H1 (cell line): Measurements from ENCODE around the gene MLPH.

Experiments
- CTCF ChIP-seq, 3 experiments: IDR thresholded peaks; 1 replicate in 2 of 3; 2 replicates in 1 of 3; pipeline versions ENCODE4 v1.5.1 to v1.6.1; 2011; ENCODE audit warnings: low read length in 3 of 3, mild to moderate bottlenecking in 3 of 3, inconsistent platforms in 2 of 3, low read depth in 1 of 3, moderate library complexity in 1 of 3; ENCODE audit not compliant: insufficient read depth in 1 of 3; ENCODE audit errors: control extremely low read depth in 1 of 3
- EZH2 ChIP-seq: fragments of 200-600 bp; sonication (generic); IDR thresholded peaks from 2 replicates; pipeline ENCODE4 v1.7.1; 2012; ENCODE audit warnings: low read depth, mild to moderate bottlenecking, moderate library complexity, low read length, inconsistent platforms; ENCODE audit not compliant: severe bottlenecking
- MAX ChIP-seq: IDR thresholded peaks from 2 replicates; pipeline ENCODE4 v1.6.1; 2012; ENCODE audit warnings: inconsistent platforms
- POLR2A ChIP-seq, 2 experiments: IDR thresholded peaks; 1 replicate in 1 of 2; 2 replicates in 1 of 2; pipeline ENCODE4 v1.6.1; 2011; ENCODE audit warnings: low read depth in 2 of 2, low read length in 2 of 2, mild to moderate bottlenecking in 2 of 2; ENCODE audit errors: control extremely low read depth in 1 of 2
- POLR2AphosphoS5 ChIP-seq: IDR thresholded peaks from 2 replicates; pipeline ENCODE4 v1.6.1; 2011; ENCODE audit warnings: low read depth, low read length
- SIN3A ChIP-seq, 2 experiments: IDR thresholded peaks in 1 of 2; conservative IDR thresholded peaks in 1 of 2; 2 replicates each; pipeline ENCODE4 v1.6.1; 2011 to 2012; ENCODE audit warnings: low read length in 2 of 2, improper control_type of control experiment in 1 of 2, low read depth in 1 of 2, mild to moderate bottlenecking in 1 of 2
- TAF7 ChIP-seq: optimal IDR thresholded peaks from 2 replicates; pipeline ENCODE3; 2011; ENCODE audit warnings: low read depth, mild to moderate bottlenecking, inconsistent platforms, low read length, moderate library complexity, borderline replicate concordance

GRCh38 chr2:237564526-237565131 lies 77.6 kb downstream of the MLPH start:
- TF ChIP-seq TAF7 (no peak), MAX (no peak), POLR2A (IDR thresholded peaks at IDR 0.05; ENCODE audit: control extremely low read depth in 1 of 2, low read depth in 2 of 2, low read length in 2 of 2) (no peak), CTCF (IDR thresholded peaks at IDR 0.05; ENCODE audit: control extremely low read depth in 1 of 3, insufficient read depth in 1 of 3, low read depth in 1 of 3, low read length in 3 of 3) (no peak), SIN3A (conservative IDR thresholded peaks at IDR 0.05 in 1 of 2, IDR thresholded peaks at IDR 0.05 in 1 of 2; ENCODE audit: low read depth in 1 of 2, low read length in 2 of 2) (no peak), POLR2AphosphoS5 (no peak), EZH2 (no peak)
